Urinary bladder (tissue), 4 donors: ENCODE data around the gene MARCHF3. TPM values are rescaled to one million over a fixed set of nuclear protein-coding genes. Genes with fewer than 3 reads are reported as not detected.

Source experiments
- DNase-seq: peaks from one replicate; pipeline ENCODE4 v3.0.0-alpha.2; 2015; ENCODE audit errors: extremely low spot score
- H3K27ac ChIP-seq: one replicate; pipeline ENCODE4 v1.5.1; 2013; ENCODE audit warnings: low read depth, mild to moderate bottlenecking, moderate library complexity
- H3K36me3 ChIP-seq: one replicate; pipeline ENCODE4 v1.6.1; 2013; ENCODE audit warnings: mild to moderate bottlenecking, moderate library complexity; ENCODE audit not compliant: insufficient read depth
- H3K4me1 ChIP-seq: one replicate; pipeline ENCODE4 v1.6.1; 2013; ENCODE audit warnings: mild to moderate bottlenecking, moderate library complexity; ENCODE audit not compliant: insufficient read depth
- H3K4me3 ChIP-seq: one replicate; pipeline ENCODE4 v1.5.1; 2013; ENCODE audit warnings: low read depth, low read length
- WGBS: extraction: QIAGEN DNeasy Blood & Tissue Kit; methylation state at CpG from one replicate; pipeline ENCODE4 v1.1.7; 2013; 5-methylcytosine and 5-hydroxymethylcytosine counted together
- polyA plus RNA-seq: library from polyadenylated mRNA; stranded (reverse); fragments of 200-250 nt; gene quantifications from one replicate; pipeline ENCODE4 v1.2.3, GENCODE V29; 2013
- total RNA-seq: library from RNA; depleted of rRNA; stranded (reverse); fragments of >200 nt; gene quantifications from one replicate; pipeline ENCODE4 v1.2.3, GENCODE V29; 2014
- donor health status: healthy with polysubstance abuse.
- donor health status: healthy.

The MARCHF3 gene
- total and polyA plus RNA-seq, 2 donors, result 8.6 to 9.2 TPM

DNA sequence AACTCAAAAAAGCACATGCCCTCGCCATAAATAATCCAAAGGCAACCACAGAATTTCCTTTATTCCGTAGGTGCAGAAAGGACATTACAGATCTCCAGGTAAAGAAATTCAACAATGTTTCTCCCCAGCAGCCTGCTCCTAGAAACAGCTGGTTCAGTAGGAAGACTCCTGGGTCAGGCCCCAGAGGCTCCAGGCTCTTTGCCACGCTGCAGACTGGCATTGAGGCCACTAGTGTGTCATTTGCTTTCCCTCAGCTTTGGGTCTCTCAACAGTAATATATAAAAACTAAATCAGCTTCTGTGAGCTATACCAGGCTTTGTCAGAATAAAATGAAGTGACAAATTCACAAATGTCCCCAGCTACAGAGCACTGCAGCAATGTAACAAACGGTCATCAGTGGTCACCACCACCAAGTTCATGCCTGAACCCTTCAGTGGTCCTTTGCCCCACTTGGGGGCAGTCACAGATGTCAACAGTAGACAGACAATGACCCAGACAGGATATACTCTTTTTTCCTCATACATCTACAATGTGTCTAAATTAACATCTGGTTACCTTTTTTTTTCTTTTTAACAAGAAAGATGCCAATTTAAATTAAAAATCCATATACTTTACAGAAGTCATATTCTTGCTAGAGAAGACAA, 93.5 kb downstream of the MARCHF3 start:
- Histone ChIP-seq H3K27ac (no peak overlapping the region), H3K4me1 (no peaks in the 10 kb centered on the region), H3K36me3 (no peaks in the 10 kb centered on the region), H3K4me3 (no peak overlapping the region)
- WGBS, result 83% methylated on average over 4 of the region's 4 CpGs
- DNase-seq, result no peak

DNA sequence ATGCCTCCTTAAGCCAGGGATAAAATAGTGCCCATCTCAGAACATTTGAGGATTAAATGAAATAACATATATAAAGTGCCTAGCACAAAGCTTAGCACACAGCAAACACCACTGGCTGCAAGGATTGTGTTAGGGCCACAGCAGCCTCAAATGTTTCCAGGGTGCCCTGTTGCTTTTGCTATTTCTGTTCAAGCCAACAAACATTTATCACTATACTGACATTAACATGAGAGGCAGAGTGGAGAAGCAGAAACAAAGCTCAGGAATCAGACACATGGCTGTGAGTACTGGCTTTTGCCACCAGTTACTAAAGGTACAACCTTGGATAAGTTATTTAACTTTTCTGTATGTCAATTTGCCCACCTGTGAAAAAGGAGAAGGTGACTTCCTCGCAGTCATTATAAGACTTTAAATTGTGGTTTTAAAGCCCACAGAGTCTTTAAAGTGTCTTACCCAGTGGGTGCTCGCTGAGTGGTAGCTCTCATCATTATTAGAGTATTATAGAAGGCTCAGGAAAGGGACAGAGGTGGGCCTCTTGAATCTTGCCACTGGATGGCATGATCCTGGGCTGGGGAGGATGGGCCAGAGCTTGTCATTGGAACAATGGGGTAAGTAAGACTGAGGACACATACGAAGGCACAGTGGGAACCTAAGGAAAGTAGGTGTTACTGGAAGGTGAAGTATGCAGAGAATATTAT, 98.2 kb downstream of the MARCHF3 start:
- H3K27ac ChIP-seq, result no peak overlapping the region
- H3K4me3 ChIP-seq, result no peak overlapping the region
- no peak for DNase-seq
- no peaks in the 10 kb centered on the region for H3K36me3 ChIP-seq
- WGBS, result 86% methylated on average over 3 of the region's 3 CpGs
- no peaks in the 10 kb centered on the region for H3K4me1 ChIP-seq

- H3K27ac ChIP-seq, result no peak overlapping the region
- WGBS, result 85% methylated on average over 3 of the region's 3 CpGs
- no peak for DNase-seq
- H3K4me1 ChIP-seq, result no peaks in the 10 kb centered on the region
- no peak overlapping the region for H3K4me3 ChIP-seq
- no peaks in the 10 kb centered on the region for H3K36me3 ChIP-seq
Observed at GRCh38 chr5:126928041-126928440, 102.3 kb downstream of the MARCHF3 start.

- no peaks in the 10 kb centered on the region for H3K36me3 ChIP-seq
- no peak overlapping the region for H3K27ac ChIP-seq
- no peak for DNase-seq
- H3K4me3 ChIP-seq, result no peak overlapping the region
- WGBS, result 76% methylated on average over 1 of the region's 1 CpG
- H3K4me1 ChIP-seq, result no peaks in the 10 kb centered on the region
Observed at GRCh38 chr5:126927429-126927828, 102.9 kb downstream of the MARCHF3 start.

DNA sequence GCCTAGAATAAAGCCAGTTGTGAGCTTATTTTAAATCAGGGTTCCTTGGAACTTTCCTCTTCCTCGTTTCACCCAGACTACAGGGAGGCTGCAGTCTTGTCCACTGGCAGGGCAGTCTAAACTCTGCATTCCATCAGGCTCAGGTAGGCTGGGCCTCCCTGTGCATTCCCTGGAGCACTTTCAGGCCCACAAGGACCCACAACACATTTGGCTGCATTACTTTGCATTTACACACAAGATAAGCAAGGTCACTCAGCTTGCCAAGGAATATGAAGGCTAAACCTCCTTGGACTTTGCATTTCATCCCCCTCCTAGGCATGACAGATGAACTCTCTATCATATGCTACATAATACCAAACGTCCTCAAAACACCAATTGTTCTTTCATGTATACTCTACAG, 104.2 kb downstream of the MARCHF3 start:
- 59% methylated on average over 2 of the region's 2 CpGs for WGBS
- Histone ChIP-seq H3K4me1 (no peaks in the 10 kb centered on the region), H3K27ac (no peak overlapping the region), H3K36me3 (no peaks in the 10 kb centered on the region), H3K4me3 (no peak overlapping the region)
- DNase-seq, result no peak

GRCh38 chr5:126925482-126925881, 104.9 kb downstream of the MARCHF3 start:
- H3K36me3 ChIP-seq, result no peaks in the 10 kb centered on the region
- DNase-seq, result no peak
- WGBS, result 68% methylated on average over 3 of the region's 3 CpGs
- no peak overlapping the region for H3K27ac ChIP-seq
- no peaks in the 10 kb centered on the region for H3K4me1 ChIP-seq
- no peak overlapping the region for H3K4me3 ChIP-seq

GRCh38 chr5:126924331-126925033, 105.9 kb downstream of the MARCHF3 start:
- 95% methylated on average over 9 of the region's 9 CpGs for WGBS
- no peak for DNase-seq
- Histone ChIP-seq H3K4me3 (no peak overlapping the region), H3K36me3 (no peaks in the 10 kb centered on the region), H3K4me1 (no peaks in the 10 kb centered on the region), H3K27ac (no peak overlapping the region)

DNA sequence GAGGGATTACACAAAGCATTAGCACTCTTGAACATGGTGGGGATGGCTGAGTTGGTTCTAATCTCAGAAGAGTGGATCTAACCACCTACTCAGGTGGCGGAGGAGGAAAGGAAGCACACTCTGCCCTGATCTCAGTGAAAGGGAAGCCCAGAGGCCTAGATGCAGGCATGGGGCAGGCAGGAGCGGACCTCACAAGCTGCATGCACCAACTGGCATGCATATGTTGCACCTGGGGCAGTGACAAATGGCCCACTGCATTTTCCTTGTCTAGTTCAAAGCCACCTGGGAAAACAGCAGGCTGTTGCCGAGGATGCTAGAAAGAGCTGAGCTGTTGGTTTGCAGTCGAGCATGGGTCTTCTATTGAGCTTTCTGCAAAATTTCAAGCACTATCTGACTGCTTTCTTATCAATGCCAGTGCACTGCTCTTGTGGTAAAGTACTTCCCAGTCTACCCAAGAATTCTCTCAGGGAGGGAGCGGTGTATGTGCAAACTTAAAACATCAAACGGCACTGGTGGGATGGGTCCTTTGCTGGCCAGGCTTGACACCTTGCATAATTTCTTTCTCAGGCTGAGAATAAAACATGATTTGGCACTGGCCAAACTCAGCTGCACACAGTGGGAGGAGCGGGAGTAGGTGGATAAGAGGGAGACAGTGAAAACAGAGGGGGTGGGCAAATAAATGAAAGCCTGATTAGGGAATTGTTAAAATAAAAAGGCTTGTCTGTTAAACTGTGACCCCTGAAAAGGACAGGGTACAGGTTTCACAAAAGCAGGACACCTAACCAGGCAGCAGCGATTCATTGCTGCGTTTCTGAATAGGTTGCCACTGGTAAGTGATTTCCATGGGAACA, 108.9 kb downstream of the MARCHF3 start:
- Histone ChIP-seq H3K4me1 (no peaks in the 10 kb centered on the region), H3K4me3 (no peak overlapping the region), H3K27ac (no peak overlapping the region), H3K36me3 (no peaks in the 10 kb centered on the region)
- DNase-seq, result no peak
- 88% methylated on average over 9 of the region's 9 CpGs for WGBS

DNA sequence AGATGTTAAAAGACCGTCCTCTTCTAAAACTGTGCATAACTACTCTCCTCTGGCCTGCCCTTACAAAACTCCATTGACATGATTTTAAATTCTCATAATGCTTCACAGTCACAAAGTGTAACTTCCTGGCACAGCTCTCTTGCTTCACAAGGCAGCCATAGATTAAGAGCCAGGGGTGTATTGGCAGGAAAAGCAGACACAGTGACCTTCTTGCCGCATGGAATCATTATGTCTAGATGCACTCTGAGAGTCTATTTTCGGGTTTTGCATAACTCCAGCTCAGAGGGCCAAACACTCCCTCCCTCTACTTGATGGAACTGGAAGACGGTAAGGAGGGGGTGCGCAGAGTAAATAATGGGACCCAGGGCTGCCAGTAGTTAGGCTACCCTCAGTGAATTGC, 110.1 kb downstream of the MARCHF3 start:
- Histone ChIP-seq H3K27ac (no peak overlapping the region), H3K4me1 (no peaks in the 10 kb centered on the region), H3K4me3 (no peak overlapping the region), H3K36me3 (no peaks in the 10 kb centered on the region)
- 38% methylated on average over 5 of the region's 5 CpGs for WGBS
- peak; percentile 29 for DNase-seq

DNA sequence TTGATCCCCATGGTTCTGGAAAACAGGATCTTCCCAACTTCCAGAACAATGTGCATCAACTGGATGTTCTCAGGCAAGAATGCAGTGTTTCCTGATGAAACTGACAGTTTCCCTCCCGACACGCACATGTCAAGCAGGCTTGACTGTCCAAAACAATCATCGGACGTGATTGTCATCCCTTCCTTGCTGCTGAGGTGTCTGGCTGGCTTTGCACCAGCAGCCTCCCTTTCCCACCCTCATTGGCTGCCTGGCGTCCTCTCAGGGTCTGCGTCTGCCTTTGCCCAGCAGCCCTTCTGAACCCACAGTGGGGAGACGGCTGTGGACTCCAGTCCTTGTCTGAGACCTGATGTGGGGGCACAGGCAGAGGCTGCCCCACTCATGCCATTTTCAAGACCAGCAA, 110.8 kb downstream of the MARCHF3 start:
- DNase-seq, result no peak
- H3K4me3 ChIP-seq, result no peak overlapping the region
- no peak overlapping the region for H3K27ac ChIP-seq
- H3K36me3 ChIP-seq, result no peaks in the 10 kb centered on the region
- no peaks in the 10 kb centered on the region for H3K4me1 ChIP-seq
- 85% methylated on average over 7 of the region's 7 CpGs for WGBS

DNA sequence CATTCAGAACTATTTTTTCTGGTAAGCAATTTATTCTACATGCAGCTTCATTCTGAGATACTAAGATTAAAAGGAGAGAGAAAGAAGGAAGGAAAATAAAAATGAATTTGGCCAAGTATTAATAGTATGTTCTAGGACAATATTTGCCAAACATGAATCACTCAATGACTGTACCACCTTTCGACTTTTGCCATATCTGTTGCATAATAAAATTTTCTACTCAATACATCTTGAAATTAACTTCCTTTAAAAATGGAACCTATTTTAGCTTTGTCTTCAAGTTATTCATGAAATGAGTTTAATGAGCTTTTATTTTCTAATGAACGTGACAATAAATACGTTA, 111.8 kb downstream of the MARCHF3 start:
- H3K4me1 ChIP-seq, result no peaks in the 10 kb centered on the region
- 95% methylated on average over 3 of the region's 3 CpGs for WGBS
- no peak overlapping the region for H3K4me3 ChIP-seq
- no peak for DNase-seq
- H3K27ac ChIP-seq, result no peak overlapping the region
- H3K36me3 ChIP-seq, result no peaks in the 10 kb centered on the region

- 61% methylated on average over 9 of the region's 9 CpGs for WGBS
- no peak for DNase-seq
- H3K4me3 ChIP-seq, result no peak overlapping the region
- H3K36me3 ChIP-seq, result no peaks in the 10 kb centered on the region
- H3K27ac ChIP-seq, result no peak overlapping the region
- H3K4me1 ChIP-seq, result no peaks in the 10 kb centered on the region
Observed at GRCh38 chr5:126917918-126918614, 112.3 kb downstream of the MARCHF3 start.

GRCh38 chr5:126915496-126915895, 114.9 kb downstream of the MARCHF3 start:
- no peaks in the 10 kb centered on the region for H3K36me3 ChIP-seq
- no peak overlapping the region for H3K27ac ChIP-seq
- no peak overlapping the region for H3K4me3 ChIP-seq
- WGBS, result 97% methylated on average over 2 of the region's 2 CpGs
- no peaks in the 10 kb centered on the region for H3K4me1 ChIP-seq
- DNase-seq, result no peak
